Sigmoid colon (tissue), 7 donors: ENCODE data around the gene CDX2. TPM values are rescaled to one million over a fixed set of nuclear protein-coding genes. Genes with fewer than 3 reads are reported as not detected.
A peak's percentile ranks its signal among the peaks of the same experiment; 100 is the strongest.

Source experiments
- DNase-seq: peaks from one replicate; pipeline ENCODE4 v3.0.0-alpha.2; 2019
- H3K27ac ChIP-seq, 4 donors: fragments of 200-600 bp; sonication (generic); one replicate each; pipeline ENCODE4 v1.5.1; 2016 to 2019; ENCODE audit warnings: mild to moderate bottlenecking in 1 of 4
- H3K27me3 ChIP-seq, 3 donors: fragments of 200-600 bp; sonication (generic); one replicate each; pipeline ENCODE4 v1.5.1; 2019; ENCODE audit warnings: mild to moderate bottlenecking in 1 of 3
- H3K36me3 ChIP-seq, 4 donors: fragments of 200-600 bp; sonication (generic); one replicate each; pipeline ENCODE4 v1.5.1; 2016 to 2019
- H3K4me1 ChIP-seq, 4 donors: fragments of 200-600 bp; sonication (generic); one replicate each; pipeline ENCODE4 v1.5.1; 2017 to 2019
- H3K4me3 ChIP-seq, 4 donors: fragments of 200-600 bp; sonication (generic); one replicate each; pipeline ENCODE4 v1.5.1; 2017 to 2019; ENCODE audit warnings: mild to moderate bottlenecking in 2 of 4, moderate library complexity in 1 of 4
- H3K9me3 ChIP-seq, 4 donors: fragments of 200-600 bp in 3 of 4; sonication (generic) in 3 of 4; one replicate each; pipeline versions ENCODE4 v1.5.1 to v1.6.1; 2013 to 2019
- EP300 ChIP-seq, 4 donors: sonication (generic); formaldehyde crosslinking; IDR thresholded peaks; one replicate each; pipeline ENCODE4 v1.6.1; 2017; ENCODE audit warnings: antibody characterized with exemption in 4 of 4
- POLR2A ChIP-seq, 2 donors: fragments of 450-650 bp; IDR thresholded peaks; one replicate each; pipeline ENCODE4 v1.6.1; 2016; ENCODE audit warnings: antibody characterized with exemption in 2 of 2, mild to moderate bottlenecking in 2 of 2, moderate library complexity in 2 of 2
- POLR2AphosphoS5 ChIP-seq, 4 donors: sonication (generic); formaldehyde crosslinking; IDR thresholded peaks; one replicate each; pipeline ENCODE4 v1.6.1; 2017; ENCODE audit warnings: antibody characterized with exemption in 4 of 4
- WGBS, 2 donors: extraction: QIAGEN DNeasy Blood & Tissue Kit; methylation state at CpG; one replicate each; pipeline ENCODE4 v1.1.7; 2013; 5-methylcytosine and 5-hydroxymethylcytosine counted together
- intact Hi-C: fragments of 100-400 bp; cut with DNase I; formaldehyde crosslinking; loops from one replicate; pipeline ENCODE4 v1.15.1; 2023
- polyA plus RNA-seq, 3 donors: library from polyadenylated mRNA; stranded (reverse); fragments of 200-250 nt; gene quantifications; one replicate each; pipeline ENCODE4 v1.2.3, GENCODE V29; 2013
- total RNA-seq, 4 donors: library from RNA; depleted of rRNA; stranded (reverse); fragments of >200 nt; gene quantifications; one replicate each; pipeline ENCODE4 v1.1.0, GENCODE V29; 2016
- TF ChIP-seq, protein P1 (sequence below), 4 experiments: fragments of 450-650 bp in 3 of 4; fragments of 200-600 bp in 1 of 4; IDR thresholded peaks; one replicate each; pipeline ENCODE4 v1.5.1; 2016 to 2019; ENCODE audit warnings: antibody characterized with exemption in 4 of 4, mild to moderate bottlenecking in 3 of 4, moderate library complexity in 2 of 4
- donor health status: healthy with polysubstance abuse.
- donor health status: Bipolar disorder and iron deficiency.
- donor health status: healthy.

The CDX2 gene
- total and polyA plus RNA-seq, 7 donors, result 146 to 220 (median 168) TPM; not detected in 4

DNA sequence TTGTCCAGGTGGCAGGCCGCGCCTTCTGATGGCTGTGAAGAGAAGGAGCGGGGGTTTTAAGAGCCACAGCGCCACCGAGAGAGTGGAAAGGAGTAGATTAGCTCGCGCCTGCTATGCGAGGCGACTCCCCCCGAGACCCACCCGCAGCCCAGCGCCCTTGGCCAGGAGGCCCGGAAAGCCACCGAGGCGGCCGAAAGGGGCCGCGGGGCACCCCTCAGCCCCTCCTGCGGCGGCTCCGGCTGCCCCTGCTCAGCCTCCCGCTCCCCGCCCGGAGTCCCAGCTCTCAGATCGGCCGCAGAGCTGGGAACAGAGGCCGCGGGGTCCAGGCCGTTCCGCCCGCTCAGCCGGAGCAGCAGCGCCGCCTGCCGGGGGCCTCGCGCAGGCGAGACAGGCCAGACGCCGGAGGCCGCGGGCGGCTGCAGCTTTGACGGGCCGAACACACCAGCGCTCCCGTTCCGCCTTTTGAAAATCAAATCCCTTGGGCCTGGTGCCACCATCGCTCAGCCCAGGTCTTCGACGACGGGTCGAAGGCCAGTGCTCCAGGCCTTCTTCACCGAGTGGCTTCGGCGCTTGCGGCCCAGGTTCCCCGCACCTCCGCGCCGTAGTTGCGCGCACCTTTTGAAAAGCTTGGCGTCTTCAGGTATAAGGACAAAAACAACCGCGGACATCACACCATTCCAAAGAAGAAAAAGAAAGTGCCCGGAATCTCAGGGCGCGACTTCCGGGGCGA, 15.3 kb downstream of the CDX2 start:
- Histone ChIP-seq H3K36me3 (no peaks in the 10 kb centered on the region), H3K9me3 (no peaks in the 10 kb centered on the region), H3K27ac (peak overlapping the region in 1 of 4 donors; percentile 42), H3K4me1 (peaks cover 0 to 16% (median 15%) of the 10 kb centered on the region in 4 donors), H3K4me3 (peak overlapping the region; percentile 12 to 51 (median 40)), H3K27me3 (peaks cover 42 to 93% (median 63%) of the 10 kb centered on the region in 3 donors)
- TF ChIP-seq, protein P1, sequence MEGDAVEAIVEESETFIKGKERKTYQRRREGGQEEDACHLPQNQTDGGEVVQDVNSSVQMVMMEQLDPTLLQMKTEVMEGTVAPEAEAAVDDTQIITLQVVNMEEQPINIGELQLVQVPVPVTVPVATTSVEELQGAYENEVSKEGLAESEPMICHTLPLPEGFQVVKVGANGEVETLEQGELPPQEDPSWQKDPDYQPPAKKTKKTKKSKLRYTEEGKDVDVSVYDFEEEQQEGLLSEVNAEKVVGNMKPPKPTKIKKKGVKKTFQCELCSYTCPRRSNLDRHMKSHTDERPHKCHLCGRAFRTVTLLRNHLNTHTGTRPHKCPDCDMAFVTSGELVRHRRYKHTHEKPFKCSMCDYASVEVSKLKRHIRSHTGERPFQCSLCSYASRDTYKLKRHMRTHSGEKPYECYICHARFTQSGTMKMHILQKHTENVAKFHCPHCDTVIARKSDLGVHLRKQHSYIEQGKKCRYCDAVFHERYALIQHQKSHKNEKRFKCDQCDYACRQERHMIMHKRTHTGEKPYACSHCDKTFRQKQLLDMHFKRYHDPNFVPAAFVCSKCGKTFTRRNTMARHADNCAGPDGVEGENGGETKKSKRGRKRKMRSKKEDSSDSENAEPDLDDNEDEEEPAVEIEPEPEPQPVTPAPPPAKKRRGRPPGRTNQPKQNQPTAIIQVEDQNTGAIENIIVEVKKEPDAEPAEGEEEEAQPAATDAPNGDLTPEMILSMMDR (IDR thresholded peaks at IDR 0.05), result peak; percentile 51 to 80 (median 66)
- no peak for TF ChIP-seq POLR2AphosphoS5 (IDR thresholded peaks at IDR 0.05)
- TF ChIP-seq POLR2A (IDR thresholded peaks at IDR 0.05), result no peak
- TF ChIP-seq EP300 (IDR thresholded peaks at IDR 0.05), result no peak
- peak; percentile 80 for DNase-seq
- intact Hi-C loops, result loop anchor here (10.0 kb wide), 1 partner anchor 129 kb away; no protein-coding TSS in a partner anchor
- 0 to 2% methylated on average over 71 of the region's 71 CpGs for WGBS, 2 donors

DNA sequence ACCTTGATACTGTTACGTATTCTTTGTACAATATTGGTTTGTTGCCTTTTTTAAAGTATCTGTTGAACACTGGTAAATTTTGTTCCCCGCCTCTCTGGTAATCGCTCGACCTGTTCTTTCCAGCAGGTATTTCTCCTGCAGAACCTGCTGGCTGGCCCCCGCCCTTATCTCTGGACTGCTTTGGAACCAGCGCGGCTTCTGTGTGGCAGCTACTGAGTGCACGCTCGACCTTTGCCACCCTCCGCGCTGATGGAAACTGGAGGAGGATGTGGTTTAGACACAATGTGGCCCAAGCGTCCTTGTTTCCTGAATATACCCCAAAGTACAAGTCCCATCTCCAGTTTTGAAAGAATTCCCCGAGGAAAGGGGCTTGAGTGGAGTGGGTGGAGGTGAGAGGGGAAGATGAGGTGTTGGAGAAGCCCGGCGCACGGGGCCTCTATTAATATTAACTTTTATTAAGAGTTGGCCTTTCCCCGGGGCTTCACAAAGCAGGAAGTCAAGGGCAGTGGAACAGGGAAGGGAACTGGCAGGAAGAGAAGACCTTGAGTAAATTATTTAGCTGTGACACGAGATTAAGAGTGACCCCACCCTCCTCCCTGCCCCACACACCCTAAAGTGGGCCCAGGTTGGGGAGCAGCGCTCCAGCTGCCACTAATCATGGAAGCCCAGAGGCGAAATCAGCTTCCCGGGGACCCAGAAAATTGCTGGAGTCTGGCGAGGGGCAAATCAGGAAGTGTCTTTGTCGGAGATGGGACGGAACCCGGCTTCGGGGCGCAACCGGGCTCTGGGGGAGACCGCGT, 16.0 kb downstream of the CDX2 start:
- Histone ChIP-seq H3K27me3 (peaks cover 35 to 89% (median 55%) of the 10 kb centered on the region in 3 donors), H3K4me1 (peaks cover 0 to 16% (median 15%) of the 10 kb centered on the region in 4 donors), H3K9me3 (no peaks in the 10 kb centered on the region), H3K4me3 (peak overlapping the region in 3 of 4 donors; percentile 39 to 51 (median 42)), H3K36me3 (no peaks in the 10 kb centered on the region), H3K27ac (peak overlapping the region in 1 of 4 donors; percentile 42)
- intact Hi-C loops, result loop anchor here (10.0 kb wide), 1 partner anchor 128 kb away; no protein-coding TSS in a partner anchor
- TF ChIP-seq POLR2A (IDR thresholded peaks at IDR 0.05) (no peak), POLR2AphosphoS5 (IDR thresholded peaks at IDR 0.05) (no peak), EP300 (IDR thresholded peaks at IDR 0.05) (no peak)
- TF ChIP-seq, protein P1 (IDR thresholded peaks at IDR 0.05), result no peak
- WGBS, 2 donors, result 3 to 9% methylated on average over 30 of the region's 30 CpGs
- no peak for DNase-seq

DNA sequence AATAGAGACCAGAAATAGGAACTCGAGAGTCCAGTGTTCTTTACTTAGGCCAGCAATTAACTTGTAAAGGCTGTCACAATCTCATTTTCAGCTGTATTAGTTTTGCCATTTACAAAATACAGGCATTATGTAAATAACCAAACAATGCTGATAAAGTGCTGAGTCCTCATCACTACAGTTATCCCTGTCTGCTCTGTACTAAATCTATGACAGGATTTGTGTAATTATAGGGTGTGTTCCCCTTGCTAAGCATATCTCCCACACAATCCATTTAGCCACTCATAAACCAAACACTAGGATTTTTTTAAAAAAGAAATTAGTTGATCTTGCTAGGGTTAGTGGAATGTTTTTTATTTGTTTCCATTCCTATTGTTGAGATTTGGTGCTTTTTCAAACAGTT, 26.1 kb downstream of the CDX2 start:
- no peaks in the 10 kb centered on the region for H3K36me3 ChIP-seq
- no peak for DNase-seq
- intact Hi-C loops, result no loop called here
- no peak overlapping the region for H3K4me3 ChIP-seq
- H3K27me3 ChIP-seq, result peaks cover 0 to 5% (median 0%) of the 10 kb centered on the region in 3 donors
- TF ChIP-seq POLR2AphosphoS5 (IDR thresholded peaks at IDR 0.05) (no peak), EP300 (IDR thresholded peaks at IDR 0.05) (no peak), POLR2A (IDR thresholded peaks at IDR 0.05) (no peak)
- TF ChIP-seq, protein P1 (IDR thresholded peaks at IDR 0.05), result no peak
- 24 to 80% methylated on average over 1 of the region's 1 CpG for WGBS, 2 donors
- H3K27ac ChIP-seq, result no peak overlapping the region
- H3K4me1 ChIP-seq, result no peaks in the 10 kb centered on the region
- peaks cover 0 to 7% (median 4%) of the 10 kb centered on the region in 4 donors for H3K9me3 ChIP-seq

DNA sequence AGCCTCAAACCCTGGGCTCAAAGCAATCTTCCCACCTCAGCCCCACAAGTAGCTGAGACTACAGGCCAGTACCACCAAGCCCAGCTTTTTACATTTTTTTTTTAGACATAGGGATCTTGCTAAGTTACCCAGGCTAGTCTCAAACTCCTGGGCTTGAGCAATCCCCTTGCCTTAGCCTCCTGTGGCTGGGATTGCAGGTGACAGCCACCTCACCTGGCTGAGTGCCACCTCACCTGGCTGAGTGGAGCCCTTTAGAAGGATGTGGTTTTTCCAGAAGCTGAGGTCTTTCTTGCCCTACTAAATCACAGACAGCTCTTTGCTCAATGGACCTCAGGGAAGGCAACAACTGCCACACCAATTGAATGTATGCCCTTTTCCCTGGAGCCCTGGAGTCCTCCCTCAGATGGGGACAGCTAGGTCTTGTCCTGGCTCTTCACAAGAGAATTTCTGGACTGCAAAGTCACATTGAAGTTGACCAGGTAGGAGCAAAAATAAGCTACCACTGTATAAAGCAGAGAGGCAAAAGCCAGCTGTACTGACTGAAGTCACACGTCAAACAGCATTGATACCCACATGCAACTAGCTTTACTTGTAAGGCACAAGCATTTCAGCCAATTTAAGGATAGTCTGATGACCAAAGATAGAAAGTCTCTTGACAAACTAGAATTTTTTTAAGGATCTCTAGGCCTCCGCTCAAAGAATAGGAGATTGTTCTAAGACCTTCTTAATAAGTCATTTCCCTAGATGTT, 35.4 kb downstream of the CDX2 start:
- Histone ChIP-seq H3K27me3 (peaks cover 14 to 49% (median 30%) of the 10 kb centered on the region in 3 donors), H3K4me3 (no peak overlapping the region), H3K4me1 (no peaks in the 10 kb centered on the region), H3K9me3 (no peaks in the 10 kb centered on the region), H3K36me3 (no peaks in the 10 kb centered on the region), H3K27ac (no peak overlapping the region)
- no peak for DNase-seq
- intact Hi-C loops, result no loop called here
- WGBS, 2 donors, result 85 to 91% methylated on average over 2 of the region's 2 CpGs
- TF ChIP-seq, protein P1 (IDR thresholded peaks at IDR 0.05), result no peak
- TF ChIP-seq POLR2A (IDR thresholded peaks at IDR 0.05), result no peak
- no peak for TF ChIP-seq EP300 (IDR thresholded peaks at IDR 0.05)
- no peak for TF ChIP-seq POLR2AphosphoS5 (IDR thresholded peaks at IDR 0.05)
